GM12878 (cell line): ENCODE measurements around the gene RPL10A. TPM values are rescaled to one million over a fixed set of nuclear protein-coding genes. Genes with fewer than 3 reads are reported as not detected.

Source experiments
- ATAC-seq: fragments of 200-7000 bp; cut with Tn5 transposase; 3 replicates; pipeline ENCODE4 v1.9.1; 2020; ENCODE audit warnings: mild to moderate bottlenecking, moderate library complexity
- BruUV-seq: library from RNA; stranded (reverse); fragments of 400-500 nt; replicated peaks from 2 replicates; lab custom pipeline; 2021; lab: Mats Ljungman, UMichigan
- CTCF ChIA-PET: fragments of 300-600 bp; sonication (Branson Sonifier 250); formaldehyde crosslinking; extraction: SDS; loops from one replicate; lab custom pipeline; 2021; ENCODE audit warnings: inconsistent platforms; lab: Yijun Ruan, JAX
- POLR2A ChIA-PET: fragments of 350-600 bp; formaldehyde crosslinking; extraction: SDS; loops from one replicate; lab custom pipeline; 2021; ENCODE audit warnings: inconsistent platforms; lab: Charles Lee
- RAD21 ChIA-PET: fragments of 300-600 bp; sonication (Branson Sonifier 250); formaldehyde crosslinking; loops from one replicate; lab custom pipeline; 2023; ENCODE audit warnings: antibody characterized with exemption; ENCODE audit not compliant: unreplicated experiment; lab: Charles Lee
- SMC1A ChIA-PET: fragments of 300-600 bp; sonication (Branson Sonifier 250); formaldehyde crosslinking; loops from one replicate; lab custom pipeline; 2023; ENCODE audit not compliant: unreplicated experiment, uncharacterized antibody; lab: Charles Lee
- DNase-seq: peaks from one replicate; pipeline ENCODE4 v3.0.0-alpha.2; 2011; ENCODE audit warnings: low read depth, low spot score
- FAIRE-seq: peaks from 3 replicates; lab custom pipeline; 2011; peaks lifted over from hg19 to GRCh38; lab: Jason Lieb, UNC
- H2AFZ ChIP-seq: 2 replicates; pipeline ENCODE4 v1.6.0; 2011; ENCODE audit warnings: low read depth, low read length, control low read depth; ENCODE audit not compliant: control insufficient read depth
- H3K27ac ChIP-seq: 2 replicates; pipeline ENCODE4 v1.5.1; 2011; ENCODE audit warnings: control low read depth; ENCODE audit not compliant: control insufficient read depth, insufficient read depth
- H3K27me3 ChIP-seq, 2 experiments: replicated peaks in 1 of 2; 2 replicates each; pipeline versions ENCODE4 v1.6.0 to v1.6.1; 2011; ENCODE audit warnings: low read length in 1 of 2; ENCODE audit not compliant: control insufficient read depth in 2 of 2, insufficient read depth in 2 of 2
- H3K36me3 ChIP-seq, 2 experiments: 2 replicates each; pipeline ENCODE4 v1.5.1; 2011; ENCODE audit warnings: low read length in 1 of 2; ENCODE audit not compliant: control insufficient read depth in 2 of 2, insufficient read depth in 2 of 2
- H3K4me1 ChIP-seq: 2 replicates; pipeline ENCODE4 v1.6.1; 2011; ENCODE audit warnings: mild to moderate bottlenecking, low read length, moderate library complexity, mixed read lengths; ENCODE audit not compliant: control insufficient read depth, insufficient read depth
- H3K4me2 ChIP-seq: 2 replicates; pipeline ENCODE4 v1.6.0; 2011; ENCODE audit warnings: control low read depth; ENCODE audit not compliant: control insufficient read depth, insufficient read depth
- H3K4me3 ChIP-seq: fragments of 200-600 bp; sonication (generic); 2 replicates; pipeline ENCODE4 v1.5.1; 2016
- H3K79me2 ChIP-seq: 2 replicates; pipeline ENCODE4 v1.6.0; 2011; ENCODE audit warnings: low read length; ENCODE audit not compliant: control insufficient read depth, insufficient read depth
- H3K9ac ChIP-seq: 2 replicates; pipeline ENCODE4 v1.8.0; 2011; ENCODE audit warnings: low read length, control low read depth, mixed read lengths; ENCODE audit not compliant: control insufficient read depth, insufficient read depth
- H3K9me3 ChIP-seq: replicated peaks from 3 replicates; pipeline ENCODE4 v1.5.1; 2011; ENCODE audit warnings: mild to moderate bottlenecking, low read length; ENCODE audit not compliant: control insufficient read depth, insufficient read depth
- H4K20me1 ChIP-seq: 2 replicates; pipeline ENCODE4 v1.6.0; 2011; ENCODE audit not compliant: control insufficient read depth, insufficient read depth
- CREB1 ChIP-seq: IDR thresholded peaks from 2 replicates; pipeline ENCODE4 v1.6.1; 2012; ENCODE audit warnings: low read depth, mild to moderate bottlenecking, inconsistent platforms
- NR2C1 ChIP-seq: fragments of 450-650 bp; IDR thresholded peaks from 2 replicates; pipeline ENCODE4 v1.6.1; 2017; ENCODE audit warnings: antibody characterized with exemption, mild to moderate bottlenecking, moderate library complexity
- NRF1 ChIP-seq: conservative IDR thresholded peaks from 2 replicates; pipeline ENCODE4 v1.6.1; 2011; ENCODE audit warnings: mild to moderate bottlenecking, low read depth, low read length, improper control_type of control experiment
- POLR2AphosphoS2 ChIP-seq: IDR thresholded peaks from 2 replicates; pipeline ENCODE4 v1.6.1; 2011; ENCODE audit warnings: low read depth, mild to moderate bottlenecking, low read length, improper control_type of control experiment, moderate library complexity
- RCOR1 ChIP-seq: conservative IDR thresholded peaks from 2 replicates; pipeline ENCODE4 v1.6.1; 2012; ENCODE audit warnings: low read depth, low read length, improper control_type of control experiment
- SREBF2 ChIP-seq: IDR thresholded peaks from 2 replicates; pipeline ENCODE4 v1.6.1; 2012; ENCODE audit warnings: mild to moderate bottlenecking, low read length
- SRF ChIP-seq, 2 experiments: IDR thresholded peaks; 2 replicates each; pipeline ENCODE4 v1.6.1; 2011; ENCODE audit warnings: low read depth in 2 of 2, low read length in 2 of 2, mild to moderate bottlenecking in 1 of 2, moderate library complexity in 1 of 2
- STAT3 ChIP-seq: IDR thresholded peaks from 2 replicates; pipeline ENCODE4 v1.6.1; 2011; ENCODE audit warnings: low read depth, low read length, improper control_type of control experiment
- ZNF217 ChIP-seq: fragments of 450-650 bp; IDR thresholded peaks from 2 replicates; pipeline ENCODE4 v1.6.1; 2017; ENCODE audit warnings: antibody characterized with exemption, mild to moderate bottlenecking
- ZZZ3 ChIP-seq: IDR thresholded peaks from 2 replicates; pipeline ENCODE4 v1.6.1; 2011; ENCODE audit warnings: low read depth; ENCODE audit not compliant: control insufficient read depth, insufficient read length
- WGBS: methylation state at CpG from one replicate; pipeline ENCODE4 v1.1.6; 2016; ENCODE audit warnings: low lambda C conversion rate; ENCODE audit not compliant: insufficient replicate concordance, insufficient coverage; ENCODE audit errors: missing lambda C conversion rate; 5-methylcytosine and 5-hydroxymethylcytosine counted together
- in situ Hi-C: fragments of 300-500 bp; cut with MboI; formaldehyde crosslinking; loops from 9 replicates; pipeline ENCODE4 v1.14.3; 2018; ENCODE audit warnings: mixed read lengths
- intact Hi-C: fragments of 100-400 bp; cut with micrococcal nuclease; formaldehyde crosslinking; loops from one replicate; pipeline ENCODE4 v1.14.2; 2022; ENCODE audit not compliant: unreplicated experiment
- polyA plus RNA-seq, 11 experiments: library from polyadenylated mRNA; depleted of rRNA in 4 of 11; unstranded in 6 of 11; stranded (reverse) in 5 of 11; fragments of >200 nt; fragmentation: Nextera tagmentation in 4 of 11; fragmentation: Illumina TruSeq in 1 of 11; extraction: Ambion mirVana in 4 of 11; extraction: Trizol in 1 of 11; gene quantifications; 1 replicate in 1 of 11; 2 replicates in 10 of 11; pipeline versions ENCODE4 v1.2.1 to v1.2.3, GENCODE V29; 2011 to 2016; ENCODE audit warnings: inconsistent platforms in 2 of 11, missing spikeins in 2 of 11, low read depth in 1 of 11
- total RNA-seq, 4 experiments: library from RNA; depleted of rRNA in 3 of 4; stranded (reverse); fragments of >200 nt in 3 of 4; fragmentation: Illumina TruSeq in 1 of 4; extraction: Trizol in 1 of 4; gene quantifications; 2 replicates each; pipeline versions ENCODE4 v1.2.1 to v1.2.3, GENCODE V29; 2013 to 2021
- TF ChIP-seq, protein P1 (sequence below): fragments of 450-650 bp; IDR thresholded peaks from 2 replicates; pipeline ENCODE4 v1.6.1; 2017; ENCODE audit warnings: low read depth, mild to moderate bottlenecking, moderate library complexity
- TF ChIP-seq, protein P2 (sequence below): fragments of 450-650 bp; formaldehyde crosslinking; IDR thresholded peaks from 2 replicates; pipeline ENCODE4 v1.4.0; 2022; ENCODE audit warnings: mild to moderate bottlenecking, moderate library complexity
- TF ChIP-seq, protein P3 (sequence below): IDR thresholded peaks from 2 replicates; pipeline ENCODE4 v1.6.1; 2012; ENCODE audit warnings: low read length, inconsistent platforms
- TF ChIP-seq, protein P4 (sequence below): IDR thresholded peaks from 2 replicates; pipeline ENCODE4 v1.6.1; 2012; ENCODE audit warnings: low read depth, low read length, improper control_type of control experiment
- TF ChIP-seq, protein P5 (sequence below): fragments of 150-350 bp; IDR thresholded peaks from 2 replicates; pipeline ENCODE4 v1.6.1; 2014; ENCODE audit warnings: mild to moderate bottlenecking, low read depth, low read length

RPL10A gene
- total and polyA plus RNA-seq, 10 of the 15 experiments (the other 5 are each of a cell fraction or from before 2014, with no cell fraction given) = 833 to 4,029 (median 2,795) TPM

DNA sequence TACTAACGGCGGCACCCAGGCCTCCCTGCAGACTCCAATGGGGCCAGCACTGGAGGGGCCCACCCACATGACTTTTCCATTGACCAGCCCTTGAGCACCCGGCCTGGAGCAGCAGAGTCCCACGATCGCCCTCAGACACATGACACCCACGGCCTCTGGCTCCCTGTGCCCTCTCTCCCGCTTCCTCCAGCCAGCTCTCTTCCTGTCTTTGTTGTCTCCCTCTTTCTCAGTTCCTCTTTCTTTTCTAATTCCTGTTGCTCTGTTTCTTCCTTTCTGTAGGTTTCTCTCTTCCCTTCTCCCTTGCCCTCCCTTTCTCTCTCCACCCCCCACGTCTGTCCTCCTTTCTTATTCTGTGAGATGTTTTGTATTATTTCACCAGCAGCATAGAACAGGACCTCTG is 42.1 kb upstream of the RPL10A start (continued):
- TF ChIP-seq, protein P1, sequence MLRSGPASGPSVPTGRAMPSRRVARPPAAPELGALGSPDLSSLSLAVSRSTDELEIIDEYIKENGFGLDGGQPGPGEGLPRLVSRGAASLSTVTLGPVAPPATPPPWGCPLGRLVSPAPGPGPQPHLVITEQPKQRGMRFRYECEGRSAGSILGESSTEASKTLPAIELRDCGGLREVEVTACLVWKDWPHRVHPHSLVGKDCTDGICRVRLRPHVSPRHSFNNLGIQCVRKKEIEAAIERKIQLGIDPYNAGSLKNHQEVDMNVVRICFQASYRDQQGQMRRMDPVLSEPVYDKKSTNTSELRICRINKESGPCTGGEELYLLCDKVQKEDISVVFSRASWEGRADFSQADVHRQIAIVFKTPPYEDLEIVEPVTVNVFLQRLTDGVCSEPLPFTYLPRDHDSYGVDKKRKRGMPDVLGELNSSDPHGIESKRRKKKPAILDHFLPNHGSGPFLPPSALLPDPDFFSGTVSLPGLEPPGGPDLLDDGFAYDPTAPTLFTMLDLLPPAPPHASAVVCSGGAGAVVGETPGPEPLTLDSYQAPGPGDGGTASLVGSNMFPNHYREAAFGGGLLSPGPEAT = 0 out of 2 replicates have a peak, but pooled peaks have one; percentile 24
- no peak for TF ChIP-seq ZZZ3
- TF ChIP-seq RCOR1 = no peak
- TF ChIP-seq CREB1 = no peak

DNA sequence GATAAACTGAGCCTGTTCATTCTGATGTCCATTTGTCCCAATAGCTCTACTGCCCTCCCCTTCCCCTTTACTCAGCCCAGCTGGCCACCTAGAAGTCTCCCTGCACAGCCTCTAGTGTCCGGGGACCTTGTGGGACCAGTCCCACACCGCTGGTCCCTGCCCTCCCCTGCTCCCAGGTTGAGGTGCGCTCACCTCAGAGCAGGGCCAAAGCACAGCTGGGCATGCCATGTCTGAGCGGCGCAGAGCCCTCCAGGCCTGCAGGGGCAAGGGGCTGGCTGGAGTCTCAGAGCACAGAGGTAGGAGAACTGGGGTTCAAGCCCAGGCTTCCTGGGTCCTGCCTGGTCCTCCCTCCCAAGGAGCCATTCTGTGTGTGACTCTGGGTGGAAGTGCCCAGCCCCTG is 40.8 kb upstream of the RPL10A start:
- POLR2A ChIA-PET = no interaction called here
- ATAC-seq = no peak
- DNase-seq = no peak
- H3K9me3 ChIP-seq = peaks cover 15% of the 10 kb centered on the region; the same call in 2 of the 3 replicates
- SMC1A ChIA-PET = interaction anchor here (0.7 kb wide), 1 partner anchor 10 kb away, joined by 3 read pairs; no protein-coding TSS in a partner anchor
- H3K4me3 ChIP-seq = no peak overlapping the region
- no peaks in the 10 kb centered on the region for H3K27me3 ChIP-seq
- no TSS peak for BruUV-seq
- no peaks in the 10 kb centered on the region for H3K79me2 ChIP-seq
- in situ Hi-C loops (no loop called here), intact Hi-C loops (no loop called here)
- no peaks in the 10 kb centered on the region for H4K20me1 ChIP-seq
- H3K27ac ChIP-seq = no peak overlapping the region
- CTCF ChIA-PET = no interaction called here
- peaks cover 0 to 6% of the 10 kb centered on the region in 2 experiments for H3K36me3 ChIP-seq
- whole genome bisulfite sequencing = 94% methylated on average over 5 of the region's 5 CpGs
- FAIRE-seq = no peak
- peaks cover 7% of the 10 kb centered on the region for H3K4me1 ChIP-seq
- no peak overlapping the region for H2AFZ ChIP-seq
- H3K4me2 ChIP-seq = no peak overlapping the region
- no peak overlapping the region for H3K9ac ChIP-seq
- RAD21 ChIA-PET = no interaction called here
- TF ChIP-seq SRF (IDR thresholded peaks at IDR 0.05; ENCODE audit: low read depth in 2 of 2, low read length in 2 of 2) (no peak), NRF1 (no peak), NR2C1 (no peak), POLR2AphosphoS2 (no peak), STAT3 (no peak), SREBF2 (no peak), ZNF217 (no peak)
- TF ChIP-seq, protein P2, sequence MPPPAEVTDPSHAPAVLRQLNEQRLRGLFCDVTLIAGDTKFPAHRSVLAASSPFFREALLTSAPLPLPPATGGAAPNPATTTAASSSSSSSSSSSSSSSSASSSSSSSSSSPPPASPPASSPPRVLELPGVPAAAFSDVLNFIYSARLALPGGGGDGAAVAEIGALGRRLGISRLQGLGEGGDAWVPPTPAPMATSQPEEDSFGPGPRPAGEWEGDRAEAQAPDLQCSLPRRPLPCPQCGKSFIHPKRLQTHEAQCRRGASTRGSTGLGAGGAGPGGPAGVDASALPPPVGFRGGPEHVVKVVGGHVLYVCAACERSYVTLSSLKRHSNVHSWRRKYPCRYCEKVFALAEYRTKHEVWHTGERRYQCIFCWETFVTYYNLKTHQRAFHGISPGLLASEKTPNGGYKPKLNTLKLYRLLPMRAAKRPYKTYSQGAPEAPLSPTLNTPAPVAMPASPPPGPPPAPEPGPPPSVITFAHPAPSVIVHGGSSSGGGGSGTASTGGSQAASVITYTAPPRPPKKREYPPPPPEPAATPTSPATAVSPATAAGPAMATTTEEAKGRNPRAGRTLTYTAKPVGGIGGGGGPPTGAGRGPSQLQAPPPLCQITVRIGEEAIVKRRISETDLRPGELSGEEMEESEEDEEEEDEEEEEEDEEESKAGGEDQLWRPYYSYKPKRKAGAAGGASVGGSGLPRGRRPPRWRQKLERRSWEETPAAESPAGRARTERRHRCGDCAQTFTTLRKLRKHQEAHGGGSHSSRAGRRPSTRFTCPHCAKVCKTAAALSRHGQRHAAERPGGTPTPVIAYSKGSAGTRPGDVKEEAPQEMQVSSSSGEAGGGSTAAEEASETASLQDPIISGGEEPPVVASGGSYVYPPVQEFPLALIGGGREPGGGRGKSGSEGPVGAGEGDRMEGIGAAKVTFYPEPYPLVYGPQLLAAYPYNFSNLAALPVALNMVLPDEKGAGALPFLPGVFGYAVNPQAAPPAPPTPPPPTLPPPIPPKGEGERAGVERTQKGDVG = no peak
- TF ChIP-seq, protein P3, sequence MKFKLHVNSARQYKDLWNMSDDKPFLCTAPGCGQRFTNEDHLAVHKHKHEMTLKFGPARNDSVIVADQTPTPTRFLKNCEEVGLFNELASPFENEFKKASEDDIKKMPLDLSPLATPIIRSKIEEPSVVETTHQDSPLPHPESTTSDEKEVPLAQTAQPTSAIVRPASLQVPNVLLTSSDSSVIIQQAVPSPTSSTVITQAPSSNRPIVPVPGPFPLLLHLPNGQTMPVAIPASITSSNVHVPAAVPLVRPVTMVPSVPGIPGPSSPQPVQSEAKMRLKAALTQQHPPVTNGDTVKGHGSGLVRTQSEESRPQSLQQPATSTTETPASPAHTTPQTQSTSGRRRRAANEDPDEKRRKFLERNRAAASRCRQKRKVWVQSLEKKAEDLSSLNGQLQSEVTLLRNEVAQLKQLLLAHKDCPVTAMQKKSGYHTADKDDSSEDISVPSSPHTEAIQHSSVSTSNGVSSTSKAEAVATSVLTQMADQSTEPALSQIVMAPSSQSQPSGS = no peak
- TF ChIP-seq, protein P4, sequence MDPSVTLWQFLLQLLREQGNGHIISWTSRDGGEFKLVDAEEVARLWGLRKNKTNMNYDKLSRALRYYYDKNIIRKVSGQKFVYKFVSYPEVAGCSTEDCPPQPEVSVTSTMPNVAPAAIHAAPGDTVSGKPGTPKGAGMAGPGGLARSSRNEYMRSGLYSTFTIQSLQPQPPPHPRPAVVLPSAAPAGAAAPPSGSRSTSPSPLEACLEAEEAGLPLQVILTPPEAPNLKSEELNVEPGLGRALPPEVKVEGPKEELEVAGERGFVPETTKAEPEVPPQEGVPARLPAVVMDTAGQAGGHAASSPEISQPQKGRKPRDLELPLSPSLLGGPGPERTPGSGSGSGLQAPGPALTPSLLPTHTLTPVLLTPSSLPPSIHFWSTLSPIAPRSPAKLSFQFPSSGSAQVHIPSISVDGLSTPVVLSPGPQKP = no peak
- TF ChIP-seq, protein P5, sequence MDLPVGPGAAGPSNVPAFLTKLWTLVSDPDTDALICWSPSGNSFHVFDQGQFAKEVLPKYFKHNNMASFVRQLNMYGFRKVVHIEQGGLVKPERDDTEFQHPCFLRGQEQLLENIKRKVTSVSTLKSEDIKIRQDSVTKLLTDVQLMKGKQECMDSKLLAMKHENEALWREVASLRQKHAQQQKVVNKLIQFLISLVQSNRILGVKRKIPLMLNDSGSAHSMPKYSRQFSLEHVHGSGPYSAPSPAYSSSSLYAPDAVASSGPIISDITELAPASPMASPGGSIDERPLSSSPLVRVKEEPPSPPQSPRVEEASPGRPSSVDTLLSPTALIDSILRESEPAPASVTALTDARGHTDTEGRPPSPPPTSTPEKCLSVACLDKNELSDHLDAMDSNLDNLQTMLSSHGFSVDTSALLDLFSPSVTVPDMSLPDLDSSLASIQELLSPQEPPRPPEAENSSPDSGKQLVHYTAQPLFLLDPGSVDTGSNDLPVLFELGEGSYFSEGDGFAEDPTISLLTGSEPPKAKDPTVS = no peak
